ENCODE data around the gene HOXC10.

HOXC10 gene

DNA sequence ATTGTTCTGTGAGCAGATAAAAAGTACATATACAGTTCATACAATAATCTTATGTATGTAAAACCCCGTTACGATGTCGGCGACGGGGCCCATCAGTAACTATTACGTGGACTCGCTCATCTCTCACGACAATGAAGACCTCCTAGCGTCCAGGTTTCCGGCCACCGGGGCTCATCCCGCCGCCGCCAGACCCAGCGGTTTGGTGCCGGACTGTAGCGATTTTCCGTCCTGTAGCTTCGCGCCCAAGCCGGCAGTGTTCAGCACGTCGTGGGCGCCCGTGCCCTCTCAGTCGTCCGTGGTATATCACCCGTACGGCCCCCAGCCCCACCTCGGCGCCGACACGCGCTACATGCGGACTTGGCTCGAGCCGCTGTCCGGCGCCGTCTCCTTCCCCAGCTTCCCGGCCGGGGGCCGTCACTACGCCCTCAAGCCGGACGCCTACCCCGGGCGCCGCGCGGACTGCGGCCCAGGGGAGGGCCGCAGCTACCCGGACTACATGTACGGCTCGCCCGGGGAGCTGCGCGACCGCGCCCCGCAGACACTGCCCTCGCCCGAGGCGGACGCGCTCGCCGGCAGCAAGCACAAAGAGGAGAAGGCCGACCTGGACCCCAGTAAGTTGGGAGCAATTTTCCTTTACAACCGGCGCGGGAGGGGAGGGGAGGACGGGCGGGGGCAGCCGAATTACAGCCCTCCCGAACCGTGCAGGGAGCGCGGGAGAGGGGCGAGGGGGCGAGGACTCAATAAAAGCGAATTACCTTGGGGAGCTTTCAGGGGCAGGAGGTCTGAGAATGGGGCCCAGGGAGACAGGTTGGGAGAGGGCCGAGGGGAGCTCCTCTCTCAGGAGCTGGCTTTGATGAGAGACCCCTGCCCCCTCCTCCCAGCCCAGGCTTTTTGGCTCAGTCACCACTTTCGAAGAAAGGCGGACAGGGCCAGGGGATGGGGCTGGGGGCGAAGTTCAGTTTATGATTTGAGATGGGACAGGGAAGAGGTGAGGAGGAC, 15.5 kb downstream of the HOXC10 start, which contains the start of gene HOXC9:
Gene HOXC9 (plus strand): TSS at position 46 of the 999 bp plus-strand sequence. CDS start 28 bp downstream, at position 74.
- no peak within 1 kb of the TSS for H3K4me3 ChIP-seq (ENCODE audit: low read depth, low read length)

GRCh38 chr12:54001283-54002187, 16.6 kb downstream of the HOXC10 start:
- no peak overlapping the region for H3K4me3 ChIP-seq (ENCODE audit: low read depth, low read length)

GRCh38 chr12:54002278-54002914, 17.4 kb downstream of the HOXC10 start:
- no peak overlapping the region for H3K4me3 ChIP-seq (ENCODE audit: low read depth, low read length)

DNA sequence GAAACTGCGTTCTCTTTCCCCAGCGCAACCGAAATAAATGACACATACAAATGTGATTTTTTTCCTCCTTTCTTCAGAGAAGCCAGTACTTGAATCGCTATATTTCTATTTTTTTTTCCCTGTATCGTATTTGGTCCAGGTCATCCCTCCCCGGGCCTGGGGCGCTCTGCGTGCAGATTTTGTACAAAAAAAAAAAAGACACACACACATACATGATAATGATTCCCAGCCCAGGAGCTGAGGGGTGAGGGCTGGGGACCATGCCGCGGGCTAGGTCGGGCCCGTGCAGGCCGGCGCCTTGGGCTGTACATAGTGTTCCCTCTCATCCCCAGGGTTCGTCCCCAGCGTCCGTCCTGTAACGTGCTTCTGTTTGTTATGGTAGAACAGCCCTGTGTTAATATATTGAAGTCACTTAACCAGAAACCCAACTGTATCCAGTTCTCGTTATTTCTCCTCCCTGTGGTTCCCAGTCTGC, 18.0 kb downstream of the HOXC10 start:
- no peak overlapping the region for H3K4me3 ChIP-seq (ENCODE audit: low read depth, low read length)

GRCh38 chr12:54003625-54004024, 18.7 kb downstream of the HOXC10 start:
- H3K4me3 ChIP-seq (ENCODE audit: low read depth, low read length): no peak overlapping the region

DNA sequence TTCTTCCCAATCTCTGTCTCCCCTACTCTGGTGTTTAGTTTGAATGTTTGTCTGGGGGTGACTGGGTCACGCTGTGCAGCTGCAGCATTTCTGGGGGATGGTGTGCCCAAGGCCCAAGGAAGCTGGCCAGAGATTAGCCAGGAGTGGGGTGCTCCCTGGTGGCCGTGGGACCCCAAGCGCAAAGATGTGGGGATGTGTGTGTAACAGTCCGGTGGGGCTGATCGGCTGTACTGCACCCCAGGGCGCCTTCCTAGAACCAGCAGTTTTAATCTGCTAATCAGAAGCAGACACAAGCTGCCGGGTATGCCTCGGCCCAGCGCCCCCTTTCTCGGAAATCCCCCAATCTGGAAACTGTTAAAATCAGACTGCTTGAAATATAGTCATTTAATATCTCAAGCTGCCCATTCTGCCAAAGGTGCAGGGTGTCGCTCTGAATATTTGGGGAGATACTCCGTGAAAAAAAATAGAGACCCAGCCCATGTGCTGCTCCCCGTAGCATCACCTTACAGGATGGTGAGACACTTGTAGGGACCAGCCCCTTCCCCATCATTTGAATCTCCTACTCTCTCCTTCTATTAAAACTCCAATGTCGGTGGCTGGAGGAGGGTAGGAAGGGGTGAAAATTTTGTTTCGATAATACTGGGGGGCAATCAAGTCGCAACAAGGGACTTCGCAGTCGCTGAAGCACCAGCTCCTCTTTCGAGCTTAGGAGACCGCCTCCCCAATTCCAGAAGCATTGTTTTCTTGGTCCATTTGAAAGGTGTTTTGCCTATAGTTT, 19.3 kb downstream of the HOXC10 start:
- no peak overlapping the region for H3K4me3 ChIP-seq (ENCODE audit: low read depth, low read length)

- no peak overlapping the region for H3K4me3 ChIP-seq (ENCODE audit: low read depth, low read length)
These were observed 20.0 kb downstream of the HOXC10 start for GRCh38 chr12:54004841-54005530.

GRCh38 chr12:54005531-54005852, 20.5 kb downstream of the HOXC10 start:
- H3K4me3 ChIP-seq (ENCODE audit: low read depth, low read length): no peak overlapping the region

DNA sequence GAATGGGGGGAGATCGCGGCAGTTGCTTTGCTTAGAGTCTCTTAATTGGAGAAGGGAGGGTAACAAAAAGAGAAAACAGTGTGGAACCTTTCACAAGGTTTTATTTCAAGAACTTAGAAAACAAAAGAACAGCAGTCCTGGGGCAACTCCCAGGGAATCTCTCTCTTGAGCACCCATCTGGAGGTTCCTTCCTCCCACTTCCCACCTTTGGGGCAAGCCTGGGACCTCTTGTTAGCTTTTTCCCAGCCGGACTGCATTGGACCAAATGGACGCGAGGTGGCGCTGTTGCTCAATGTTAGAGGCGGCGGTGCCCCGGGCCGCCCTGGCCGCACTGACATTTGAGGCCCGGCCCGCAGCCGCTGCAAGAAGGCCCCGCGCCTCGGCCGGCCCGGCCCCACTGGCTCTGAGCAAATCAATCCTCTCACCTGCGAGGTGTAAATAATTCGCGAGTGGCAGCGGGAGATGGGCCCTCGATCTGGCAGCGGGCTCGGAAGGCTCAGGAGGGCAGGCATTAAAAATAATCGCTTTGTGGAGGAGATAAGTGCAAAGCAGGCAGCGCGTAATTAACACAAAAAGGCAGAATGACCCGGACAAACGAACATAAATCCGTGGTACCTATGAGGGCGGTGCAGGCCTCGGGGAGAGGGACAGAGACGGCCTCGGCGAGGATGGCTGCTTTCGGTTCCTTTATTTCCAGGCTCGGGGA, 21.1 kb downstream of the HOXC10 start:
- no peak overlapping the region for H3K4me3 ChIP-seq (ENCODE audit: low read depth, low read length)

DNA sequence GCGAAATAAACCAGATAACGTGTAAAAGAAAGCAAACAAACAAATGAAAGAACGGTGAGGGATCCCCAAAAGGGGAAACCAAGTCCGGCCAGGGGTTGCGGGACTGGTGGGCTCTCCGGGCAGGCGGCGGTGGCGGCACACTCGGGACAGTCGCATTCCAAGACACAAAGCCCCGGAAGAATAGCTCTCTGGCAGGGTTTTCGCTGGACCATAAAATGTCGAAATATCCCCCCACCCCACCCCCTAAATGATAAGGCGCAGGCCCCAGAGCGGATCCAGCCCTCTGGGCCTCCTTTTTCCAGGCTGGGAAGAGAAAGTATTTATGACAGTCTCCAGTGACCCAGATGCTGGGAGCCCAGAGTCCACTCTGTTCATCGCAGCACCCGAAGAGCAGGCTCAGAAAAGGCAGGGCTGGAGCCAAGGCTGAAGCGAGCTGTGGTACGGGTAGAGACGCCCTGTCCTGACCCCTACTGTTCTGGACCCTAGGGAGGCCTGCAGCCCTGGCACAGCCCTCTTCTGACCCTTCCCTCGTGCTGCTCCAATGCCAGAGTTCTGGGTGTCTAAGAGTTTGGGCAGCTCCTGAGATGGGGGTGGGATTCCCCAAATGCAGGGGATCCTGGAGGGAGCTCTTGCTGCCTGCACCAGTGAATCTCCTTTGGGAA, 21.7 kb downstream of the HOXC10 start:
- H3K4me3 ChIP-seq (ENCODE audit: low read depth, low read length): no peak overlapping the region

DNA sequence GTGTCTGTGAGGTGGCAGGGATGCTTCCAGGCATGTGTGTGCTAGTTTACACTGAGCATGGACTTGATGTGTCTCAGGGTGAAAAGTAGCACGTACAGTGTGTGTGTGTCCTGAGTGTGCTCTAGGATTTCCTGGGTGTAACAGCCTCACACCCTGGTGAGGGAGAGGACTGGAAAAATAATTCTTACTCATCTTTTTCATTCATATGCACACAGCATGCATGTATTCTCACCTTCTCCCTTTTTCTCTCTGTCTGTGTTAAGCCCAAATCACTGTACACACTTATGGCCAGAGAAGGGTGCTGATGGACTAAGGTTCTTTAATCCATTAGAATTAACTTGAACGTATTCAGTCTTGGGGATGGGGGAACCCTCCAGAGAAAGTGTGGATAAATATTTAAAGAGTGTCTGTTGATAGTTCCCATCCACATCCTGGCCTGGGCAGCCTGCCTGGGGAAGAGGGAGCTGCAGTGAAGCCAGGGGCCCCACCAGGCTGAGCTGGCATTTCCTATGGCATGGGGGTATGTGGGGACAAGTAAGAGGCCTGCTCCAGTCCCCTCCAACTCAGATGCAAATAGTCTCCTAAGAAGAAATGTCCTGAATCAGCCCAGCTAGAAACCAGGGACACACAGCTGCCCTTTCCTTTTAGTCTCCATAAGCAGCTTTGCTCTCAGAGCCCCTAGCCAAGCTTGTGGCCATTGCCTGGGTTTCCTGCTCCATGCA, 22.8 kb downstream of the HOXC10 start:
- no peak overlapping the region for H3K4me3 ChIP-seq (ENCODE audit: low read depth, low read length)

DNA sequence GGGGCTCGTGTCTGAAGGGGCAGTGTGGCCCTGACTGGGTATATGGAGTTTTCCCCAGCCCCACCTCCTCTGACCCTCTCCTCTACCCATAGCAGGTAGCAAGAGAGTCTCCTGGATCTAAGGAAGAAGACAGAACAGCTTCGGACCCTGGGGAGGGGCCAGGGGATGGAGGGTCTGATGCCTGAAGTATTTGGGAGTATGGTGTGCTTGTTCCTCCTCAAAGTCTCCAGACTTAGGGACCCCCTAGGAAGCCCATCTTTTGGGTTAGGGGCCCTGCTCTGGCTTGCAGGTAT, 23.3 kb downstream of the HOXC10 start:
- no peak overlapping the region for H3K4me3 ChIP-seq (ENCODE audit: low read depth, low read length)

- H3K4me3 ChIP-seq (ENCODE audit: low read depth, low read length): no peak overlapping the region
These were observed 24.5 kb downstream of the HOXC10 start for GRCh38 chr12:54009171-54010052.

- H3K4me3 ChIP-seq (ENCODE audit: low read depth, low read length): no peak overlapping the region
These were observed 25.4 kb downstream of the HOXC10 start for GRCh38 chr12:54010053-54010971.

- no peak overlapping the region for H3K4me3 ChIP-seq (ENCODE audit: low read depth, low read length)
These were observed 26.2 kb downstream of the HOXC10 start for GRCh38 chr12:54010972-54011664.

Data from iPS-11a (cell line).